Measurements from ENCODE around the gene PHLDA1.

DNA sequence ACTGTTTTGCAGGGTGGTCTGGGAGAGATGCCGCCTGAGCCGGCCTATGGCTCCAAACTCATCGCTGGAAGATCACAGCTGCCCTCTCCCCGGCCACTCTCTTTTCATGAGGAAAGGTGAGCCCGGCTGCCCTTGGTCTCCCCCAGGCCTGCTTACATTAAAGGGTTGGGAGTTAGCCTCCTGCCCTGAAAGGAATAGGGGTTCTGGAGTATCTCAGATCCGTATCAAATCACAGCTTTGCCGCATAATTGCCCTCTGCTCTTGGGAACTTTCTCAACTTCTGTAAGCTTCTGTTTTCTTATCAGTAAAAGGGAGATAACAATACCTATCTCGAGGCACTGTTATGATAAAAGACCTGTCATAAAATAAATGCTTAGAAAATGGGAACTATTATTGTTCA, 17.6 kb downstream of the PHLDA1 start:
- TF ChIP-seq, protein P1, sequence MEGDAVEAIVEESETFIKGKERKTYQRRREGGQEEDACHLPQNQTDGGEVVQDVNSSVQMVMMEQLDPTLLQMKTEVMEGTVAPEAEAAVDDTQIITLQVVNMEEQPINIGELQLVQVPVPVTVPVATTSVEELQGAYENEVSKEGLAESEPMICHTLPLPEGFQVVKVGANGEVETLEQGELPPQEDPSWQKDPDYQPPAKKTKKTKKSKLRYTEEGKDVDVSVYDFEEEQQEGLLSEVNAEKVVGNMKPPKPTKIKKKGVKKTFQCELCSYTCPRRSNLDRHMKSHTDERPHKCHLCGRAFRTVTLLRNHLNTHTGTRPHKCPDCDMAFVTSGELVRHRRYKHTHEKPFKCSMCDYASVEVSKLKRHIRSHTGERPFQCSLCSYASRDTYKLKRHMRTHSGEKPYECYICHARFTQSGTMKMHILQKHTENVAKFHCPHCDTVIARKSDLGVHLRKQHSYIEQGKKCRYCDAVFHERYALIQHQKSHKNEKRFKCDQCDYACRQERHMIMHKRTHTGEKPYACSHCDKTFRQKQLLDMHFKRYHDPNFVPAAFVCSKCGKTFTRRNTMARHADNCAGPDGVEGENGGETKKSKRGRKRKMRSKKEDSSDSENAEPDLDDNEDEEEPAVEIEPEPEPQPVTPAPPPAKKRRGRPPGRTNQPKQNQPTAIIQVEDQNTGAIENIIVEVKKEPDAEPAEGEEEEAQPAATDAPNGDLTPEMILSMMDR (IDR thresholded peaks at IDR 0.05), result no peak
- TF ChIP-seq POLR2A (IDR thresholded peaks at IDR 0.05), result no peak

All from uterus (tissue), 2 donors.